Erythroblast (primary cell): ENCODE measurements around the gene SENP1.

ENCODE experiments used
- GATA1 ChIP-seq: IDR thresholded peaks from 2 replicates; pipeline ENCODE4 v1.6.1; 2011; ENCODE audit warnings: low read depth, mild to moderate bottlenecking, control low read depth, low read length, moderate library complexity
- POLR2A ChIP-seq: IDR thresholded peaks from 2 replicates; pipeline ENCODE4 v1.6.1; 2011; ENCODE audit warnings: mild to moderate bottlenecking, low read length

DNA sequence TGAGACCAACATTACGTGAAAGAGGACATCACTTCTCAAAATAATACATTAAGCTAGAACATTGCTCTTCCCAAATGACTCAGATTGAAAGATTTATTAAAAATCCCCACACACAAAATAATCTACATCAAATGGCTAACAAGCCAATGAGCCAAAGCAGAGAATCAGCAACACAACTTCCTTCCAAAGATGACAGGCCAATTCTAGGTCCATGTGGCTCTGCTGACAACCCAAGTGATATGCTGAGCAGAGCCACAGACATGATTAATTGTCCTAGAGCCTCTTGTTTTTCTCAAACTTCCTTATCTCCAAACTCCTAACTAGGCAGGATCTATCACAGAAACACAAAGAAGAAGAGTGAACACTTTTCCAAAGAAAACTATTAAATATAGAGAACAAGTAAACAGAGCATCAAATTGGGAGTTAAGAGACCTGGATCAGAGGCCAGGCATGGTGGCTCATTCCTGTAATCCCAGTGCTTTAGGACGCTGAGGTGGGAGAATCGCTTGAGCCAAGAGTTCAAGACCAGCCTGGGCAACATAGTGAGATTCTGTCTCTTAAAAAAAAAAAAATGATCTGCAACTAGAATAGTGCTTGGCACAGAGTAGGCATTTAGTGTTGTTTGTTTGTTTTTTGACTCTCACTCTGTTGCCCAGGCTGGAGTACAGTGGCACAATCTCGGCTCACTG, 38.5 kb downstream of the SENP1 start:
- TF ChIP-seq POLR2A (no peak), GATA1 (no peak)
